Activated naive CD4-positive, alpha-beta T cell treated with anti-CD3 and anti-CD28 coated beads, Interleukin-2, amount 50 U/mL, for 16 hours (primary cell): Measurements from ENCODE around the gene ZFYVE28.

Source experiments
- DNase-seq: peaks from one replicate; pipeline ENCODE4 v3.0.0-alpha.2; 2020

ZFYVE28 gene

DNA sequence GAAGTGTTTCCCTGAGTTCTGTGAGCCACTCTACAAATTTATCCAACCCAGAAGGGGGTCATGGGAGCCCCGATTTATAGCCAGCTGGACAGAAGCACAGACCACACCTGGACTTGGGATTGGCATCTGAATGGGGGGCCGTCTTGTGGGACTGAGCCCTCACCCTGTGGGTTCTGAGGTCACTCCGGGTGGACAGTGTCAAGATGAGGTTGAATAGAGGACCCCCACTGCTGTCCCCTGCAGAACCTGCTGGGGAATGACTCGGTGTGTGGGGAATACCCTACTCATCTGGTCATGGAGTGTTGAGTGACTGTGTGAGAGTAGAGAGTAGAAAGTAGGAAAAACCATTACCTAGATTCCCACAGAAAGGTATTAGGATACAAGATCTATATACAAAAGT lies 67.5 kb downstream of the ZFYVE28 start:
- no peak for DNase-seq

DNA sequence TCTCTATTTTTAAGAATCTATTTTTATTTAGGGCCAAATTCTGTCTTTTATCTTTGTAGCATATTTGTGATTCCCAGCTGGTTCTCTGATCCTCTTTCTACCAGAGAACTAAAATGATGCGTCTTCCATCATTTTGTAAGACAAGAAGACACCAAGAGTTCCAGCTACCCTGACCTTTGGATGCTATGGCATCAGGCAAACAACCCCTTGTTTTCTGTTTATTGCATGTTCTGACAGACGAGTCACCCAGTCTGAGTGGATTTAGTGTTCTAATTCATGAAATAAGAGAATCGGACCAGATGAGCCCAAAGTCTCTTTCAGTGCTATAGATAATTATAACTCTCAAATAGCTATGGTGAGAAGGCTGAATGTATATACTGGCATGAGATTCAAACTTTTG lies 69.7 kb downstream of the ZFYVE28 start:
- DNase-seq, result no peak

- DNase-seq, result no peak
Observed at GRCh38 chr4:2347190-2347589, 71.3 kb downstream of the ZFYVE28 start.

DNA sequence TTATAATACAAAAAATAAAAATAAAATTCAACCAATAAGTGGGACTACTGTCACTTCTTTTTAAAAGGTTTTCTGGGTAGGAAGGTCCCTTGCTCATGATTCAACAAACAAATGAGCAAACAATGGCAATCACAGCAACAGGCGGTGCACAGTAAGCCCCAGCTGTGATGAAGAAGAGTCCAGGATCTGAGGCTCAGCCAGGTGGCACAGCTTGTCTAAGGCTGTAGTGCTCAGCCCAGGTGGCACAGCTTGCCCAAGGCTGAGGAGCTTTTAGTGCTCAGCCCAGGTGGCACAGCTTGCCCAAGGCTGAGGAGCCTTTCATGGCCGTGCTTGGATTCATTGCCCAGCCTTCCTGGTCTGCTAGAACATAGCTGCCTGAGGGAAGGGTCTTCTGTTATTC lies 75.0 kb downstream of the ZFYVE28 start:
- DNase-seq, result no peak

GRCh38 chr4:2341911-2342652 lies 76.4 kb downstream of the ZFYVE28 start:
- no peak for DNase-seq

DNA sequence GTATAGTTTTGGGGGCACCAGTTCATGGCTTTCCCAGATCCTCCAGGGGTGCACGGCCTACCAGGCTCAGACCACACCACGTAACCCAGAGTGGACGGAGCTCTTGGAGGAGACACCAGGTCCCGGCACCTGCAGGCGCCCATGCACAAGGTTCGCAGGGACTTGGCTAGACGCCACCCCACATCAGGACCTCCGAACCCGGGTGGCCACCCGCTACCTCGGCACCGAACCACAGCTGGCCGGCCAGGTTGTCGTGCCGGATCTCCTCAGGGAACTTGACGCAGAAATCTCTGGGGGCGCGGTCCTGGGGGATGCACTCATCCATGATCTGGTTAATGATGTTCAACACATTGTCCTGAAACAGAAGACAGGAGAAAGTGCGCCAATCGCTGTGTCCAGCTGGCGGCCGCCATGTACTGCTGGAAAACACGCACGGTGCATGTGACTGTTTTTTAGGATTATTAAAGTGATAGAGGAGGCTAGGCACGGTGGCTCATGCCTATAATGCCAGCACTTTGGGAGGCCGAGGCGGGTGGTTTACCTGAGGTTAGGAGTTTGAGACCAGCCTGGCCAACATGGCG lies 77.1 kb downstream of the ZFYVE28 start:
- no peak for DNase-seq

DNA sequence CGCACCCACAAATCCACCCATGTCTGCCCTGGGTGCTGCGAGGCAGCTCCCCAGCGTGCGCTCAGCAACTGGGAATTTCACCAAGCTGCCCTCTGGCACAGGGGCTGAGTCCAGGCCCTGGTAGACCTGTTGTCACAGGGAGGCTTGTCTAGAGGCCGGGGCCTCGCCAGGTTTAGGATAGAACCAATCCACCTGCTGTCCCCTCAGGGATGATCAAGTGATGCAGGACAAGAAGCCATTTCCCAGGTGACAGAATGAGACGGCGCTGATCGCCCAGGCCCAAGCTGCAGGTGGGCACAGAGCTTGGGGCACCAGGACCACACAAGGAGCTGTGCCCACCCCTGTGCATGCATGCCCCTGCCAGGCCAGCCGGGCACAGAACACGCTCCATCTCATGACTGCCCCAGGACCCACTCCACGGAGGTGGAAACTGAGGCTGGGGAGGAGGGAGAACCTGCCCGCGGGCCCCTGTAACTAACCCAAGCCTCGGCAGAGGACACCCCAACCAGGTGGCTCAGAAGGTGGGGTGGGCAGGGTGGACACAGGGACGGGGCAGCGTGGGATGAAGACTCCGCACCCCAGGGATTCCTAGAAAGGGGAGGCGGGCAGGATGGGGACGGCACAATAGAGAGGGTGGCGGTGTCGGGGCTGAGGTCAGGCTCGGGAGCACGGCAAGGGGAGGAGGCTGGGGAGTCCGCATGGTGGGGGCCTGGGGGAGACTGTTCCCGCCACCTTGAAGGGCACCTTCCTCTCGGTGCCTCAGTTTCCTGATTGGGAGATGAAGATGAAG lies 78.0 kb downstream of the ZFYVE28 start:
- no peak for DNase-seq

- DNase-seq, result no peak
Observed at GRCh38 chr4:2339458-2340271, 78.8 kb downstream of the ZFYVE28 start.

- DNase-seq, result no peak
Observed at GRCh38 chr4:2338754-2339457, 79.5 kb downstream of the ZFYVE28 start.

- no peak for DNase-seq
Observed at GRCh38 chr4:2337896-2338295, 80.5 kb downstream of the ZFYVE28 start.

- no peak for DNase-seq
Observed at GRCh38 chr4:2337131-2337723, 81.2 kb downstream of the ZFYVE28 start.

GRCh38 chr4:2336659-2337058 lies 81.8 kb downstream of the ZFYVE28 start:
- no peak for DNase-seq

- no peak for DNase-seq
Observed at GRCh38 chr4:2335729-2336101, 82.7 kb downstream of the ZFYVE28 start.

- no peak for DNase-seq
Observed at GRCh38 chr4:2334826-2335728, 83.4 kb downstream of the ZFYVE28 start.

DNA sequence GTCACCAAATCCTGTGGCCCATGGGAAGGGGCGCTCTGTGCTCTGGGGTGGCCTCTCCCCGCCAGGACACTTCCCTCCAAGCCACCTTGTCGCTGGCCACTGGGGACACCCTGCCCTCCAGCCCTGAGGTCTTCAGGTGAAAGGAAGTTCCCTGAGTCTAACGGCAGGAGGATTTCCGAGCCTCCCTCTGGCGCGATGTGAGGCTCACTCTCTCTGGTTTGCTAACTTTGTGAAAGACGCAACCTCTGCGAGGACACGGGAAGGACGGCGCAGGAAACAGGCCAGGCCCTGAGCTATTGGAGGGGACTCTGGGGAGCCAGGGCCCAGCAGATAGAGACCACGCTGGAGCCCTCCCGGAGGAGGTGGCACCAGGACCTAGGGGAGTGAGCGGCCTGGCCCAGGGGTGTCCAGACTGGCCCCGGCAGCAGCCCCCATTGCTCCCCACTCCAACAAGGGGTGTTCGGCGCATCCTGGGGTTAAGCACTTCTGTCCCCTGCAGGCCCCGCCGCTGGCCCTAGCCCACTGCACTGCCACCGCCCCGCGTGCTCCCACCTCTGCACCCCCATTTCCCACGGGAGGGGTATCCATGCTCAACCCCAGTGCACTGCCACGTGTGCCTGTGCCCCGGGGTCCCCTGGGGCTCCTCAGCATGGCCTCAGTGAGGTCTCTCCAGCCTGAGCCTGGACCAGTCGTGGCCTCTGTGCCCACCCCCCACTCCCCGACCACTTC lies 84.4 kb downstream of the ZFYVE28 start:
- no peak for DNase-seq

- no peak for DNase-seq
Observed at GRCh38 chr4:2333356-2333841, 85.0 kb downstream of the ZFYVE28 start.

DNA sequence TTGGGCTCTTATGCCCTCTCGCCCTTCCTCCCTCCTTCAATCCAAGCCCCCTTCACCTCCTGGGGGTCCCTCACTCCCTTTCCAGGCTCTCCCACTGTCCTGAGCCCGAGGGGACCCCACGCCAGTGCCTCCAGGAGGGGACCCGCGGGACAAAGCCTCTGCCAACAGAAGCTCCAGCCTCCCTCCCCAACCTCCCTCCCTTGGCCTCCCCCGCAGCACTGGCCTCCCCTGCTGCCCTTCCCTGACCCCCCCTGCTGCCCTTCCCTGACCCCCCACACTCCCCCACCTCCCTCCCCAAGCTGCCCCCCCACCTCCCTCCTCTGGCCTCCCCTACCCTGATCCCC lies 85.5 kb downstream of the ZFYVE28 start:
- no peak for DNase-seq

GRCh38 chr4:2332201-2332975 lies 86.1 kb downstream of the ZFYVE28 start:
- no peak for DNase-seq

GRCh38 chr4:2331519-2332200 lies 86.8 kb downstream of the ZFYVE28 start:
- no peak for DNase-seq
